Tibial nerve (tissue), 4 donors: ENCODE measurements around the gene ERC2. TPM values are rescaled to one million over a fixed set of nuclear protein-coding genes. Genes with fewer than 3 reads are reported as not detected.

Source experiments
- DNase-seq, 2 donors: peaks; one replicate each; pipeline ENCODE4 v3.0.0-alpha.2; 2019; ENCODE audit warnings: low spot score in 2 of 2
- H3K27ac ChIP-seq, 4 donors: fragments of 200-600 bp; sonication (generic) in 3 of 4; one replicate each; pipeline ENCODE4 v1.5.1; 2017 to 2019; ENCODE audit warnings: mild to moderate bottlenecking in 1 of 4
- H3K27me3 ChIP-seq, 2 donors: fragments of 200-600 bp; sonication (generic) in 1 of 2; one replicate each; pipeline versions ENCODE4 v1.5.1 to v1.6.0; 2017 to 2019
- H3K36me3 ChIP-seq, 3 donors: fragments of 200-600 bp; sonication (generic); one replicate each; pipeline ENCODE4 v1.5.1; 2018 to 2019
- H3K4me1 ChIP-seq, 4 donors: fragments of 200-600 bp; sonication (generic) in 3 of 4; one replicate each; pipeline ENCODE4 v1.5.1; 2017 to 2019
- H3K4me3 ChIP-seq, 4 donors: fragments of 200-600 bp; sonication (generic) in 3 of 4; one replicate each; pipeline ENCODE4 v1.5.1; 2017 to 2019; ENCODE audit warnings: mild to moderate bottlenecking in 1 of 4, moderate library complexity in 1 of 4
- H3K9me3 ChIP-seq, 4 donors: fragments of 200-600 bp; sonication (generic) in 3 of 4; one replicate each; pipeline ENCODE4 v1.5.1; 2017 to 2019
- CTCF ChIP-seq, 5 experiments: fragments of 200-600 bp in 3 of 5; fragments of 450-650 bp in 2 of 5; sonication (generic) in 3 of 5; IDR thresholded peaks; one replicate each; pipeline ENCODE4 v1.5.1; 2016 to 2019; ENCODE audit warnings: antibody characterized with exemption in 5 of 5, mild to moderate bottlenecking in 3 of 5, moderate library complexity in 2 of 5
- EP300 ChIP-seq, 2 donors: sonication (generic); formaldehyde crosslinking; IDR thresholded peaks; one replicate each; pipeline ENCODE4 v1.6.1; 2017; ENCODE audit warnings: antibody characterized with exemption in 2 of 2, mild to moderate bottlenecking in 1 of 2
- POLR2A ChIP-seq, 2 donors: fragments of 450-650 bp; IDR thresholded peaks; one replicate each; pipeline ENCODE4 v1.6.1; 2017; ENCODE audit warnings: antibody characterized with exemption in 2 of 2, mild to moderate bottlenecking in 2 of 2, moderate library complexity in 2 of 2
- whole genome bisulfite sequencing, 2 donors: methylation state at CpG; one replicate each; pipeline ENCODE4 v1.1.5; 2018; 5-methylcytosine and 5-hydroxymethylcytosine counted together
- total RNA-seq, 4 donors: library from RNA; depleted of rRNA; stranded (reverse); fragments of >200 nt; gene quantifications; one replicate each; pipeline ENCODE4 v1.1.0, GENCODE V29; 2016

ERC2 gene
- total RNA-seq, 4 donors from 2014 or later: 0.84 to 0.98 (median 0.90) TPM; not detected in 1

- Histone ChIP-seq H3K27me3 (no peaks in the 10 kb centered on the region), H3K36me3 (no peaks in the 10 kb centered on the region), H3K27ac (peak overlapping the region in 1 of 4 donors; percentile 9), H3K4me3 (no peak overlapping the region), H3K9me3 (no peaks in the 10 kb centered on the region), H3K4me1 (no peaks in the 10 kb centered on the region)
- WGBS, 2 donors: 34 to 38% methylated on average over 1 of the region's 1 CpG
- no peak for DNase-seq
- TF ChIP-seq CTCF (IDR thresholded peaks at IDR 0.05) (no peak), POLR2A (IDR thresholded peaks at IDR 0.05) (no peak), EP300 (IDR thresholded peaks at IDR 0.05) (no peak)
Observed at GRCh38 chr3:55797084-55797483, 671.2 kb downstream of the ERC2 start.

- 43 to 49% methylated on average over 5 of the region's 5 CpGs for WGBS, 2 donors
- H3K4me3 ChIP-seq: no peak overlapping the region
Observed at GRCh38 chr3:55796533-55796932, 671.7 kb downstream of the ERC2 start.

GRCh38 chr3:55795746-55796145, 672.5 kb downstream of the ERC2 start:
- H3K27ac ChIP-seq: peak overlapping the region in 1 of 4 donors; percentile 9
- no peak for DNase-seq
- no peaks in the 10 kb centered on the region for H3K27me3 ChIP-seq
- no peaks in the 10 kb centered on the region for H3K9me3 ChIP-seq
- H3K36me3 ChIP-seq: no peaks in the 10 kb centered on the region
- H3K4me3 ChIP-seq: no peak overlapping the region
- no peaks in the 10 kb centered on the region for H3K4me1 ChIP-seq
- no peak for TF ChIP-seq CTCF (IDR thresholded peaks at IDR 0.05)
- no peak for TF ChIP-seq EP300 (IDR thresholded peaks at IDR 0.05)
- 84 to 94% methylated on average over 1 of the region's 1 CpG for WGBS, 2 donors

More at GRCh38 chr3:55796533-55796932, 671.7 kb downstream of the ERC2 start:
- Histone ChIP-seq H3K4me1 (no peaks in the 10 kb centered on the region), H3K27ac (peak overlapping the region in 2 of 4 donors; percentile 9 to 54), H3K27me3 (no peaks in the 10 kb centered on the region), H3K36me3 (no peaks in the 10 kb centered on the region), H3K9me3 (no peaks in the 10 kb centered on the region)
- no peak for DNase-seq
- no peak for TF ChIP-seq POLR2A (IDR thresholded peaks at IDR 0.05)
- no peak for TF ChIP-seq CTCF (IDR thresholded peaks at IDR 0.05)
- no peak for TF ChIP-seq EP300 (IDR thresholded peaks at IDR 0.05)

- Histone ChIP-seq H3K27ac (no peak overlapping the region), H3K27me3 (no peaks in the 10 kb centered on the region), H3K9me3 (no peaks in the 10 kb centered on the region), H3K4me1 (no peaks in the 10 kb centered on the region), H3K4me3 (no peak overlapping the region), H3K36me3 (no peaks in the 10 kb centered on the region)
- no peak for DNase-seq
- 77 to 86% methylated on average over 6 of the region's 6 CpGs for WGBS, 2 donors
- TF ChIP-seq EP300 (IDR thresholded peaks at IDR 0.05) (no peak), POLR2A (IDR thresholded peaks at IDR 0.05) (no peak), CTCF (IDR thresholded peaks at IDR 0.05) (no peak)
Observed at GRCh38 chr3:55795296-55795695, 673.0 kb downstream of the ERC2 start.

- TF ChIP-seq CTCF (IDR thresholded peaks at IDR 0.05) (no peak), POLR2A (IDR thresholded peaks at IDR 0.05) (no peak), EP300 (IDR thresholded peaks at IDR 0.05) (no peak)
- Histone ChIP-seq H3K9me3 (no peaks in the 10 kb centered on the region), H3K4me3 (no peak overlapping the region), H3K27me3 (no peaks in the 10 kb centered on the region), H3K27ac (no peak overlapping the region), H3K4me1 (no peaks in the 10 kb centered on the region), H3K36me3 (no peaks in the 10 kb centered on the region)
- 83% methylated on average over 2 of the region's 2 CpGs for WGBS, 2 donors
- no peak for DNase-seq
Observed at GRCh38 chr3:55792742-55793141, 675.5 kb downstream of the ERC2 start.
